CD14-positive monocyte (primary cell): ENCODE results near the gene CCDC142. TPM values are rescaled to one million over a fixed set of nuclear protein-coding genes. Genes with fewer than 3 reads are reported as not detected.

Experiments used
- DNase-seq, 3 donors: peaks; one replicate each; pipeline ENCODE4 v3.0.0-alpha.2; 2011 to 2022
- H2AFZ ChIP-seq: 2 replicates; pipeline ENCODE4 v1.6.0; 2012; ENCODE audit warnings: mild to moderate bottlenecking, low read depth, low read length, inconsistent platforms; ENCODE audit not compliant: insufficient read depth, poor library complexity, severe bottlenecking
- H3K27ac ChIP-seq, 2 donors: 1 replicate in 1 of 2; 2 replicates in 1 of 2; pipeline ENCODE4 v1.5.1; 2012 to 2013; ENCODE audit warnings: low read length in 2 of 2, control low read depth in 1 of 2, inconsistent platforms in 1 of 2, low read depth in 1 of 2, mild to moderate bottlenecking in 1 of 2
- H3K27me3 ChIP-seq, 2 donors: one replicate each; pipeline versions ENCODE4 v1.6.0 to v1.6.1; 2011 to 2013; ENCODE audit warnings: low read length in 2 of 2; ENCODE audit not compliant: control insufficient read depth in 2 of 2, insufficient read depth in 2 of 2
- H3K36me3 ChIP-seq, 2 donors: replicated peaks in 1 of 2; 1 replicate in 1 of 2; 2 replicates in 1 of 2; pipeline versions ENCODE4 v1.5.1 to v1.6.1; 2012 to 2013; ENCODE audit warnings: low read length in 2 of 2, control low read depth in 1 of 2, inconsistent platforms in 1 of 2, mild to moderate bottlenecking in 1 of 2; ENCODE audit not compliant: insufficient read depth in 2 of 2, control insufficient read depth in 1 of 2
- H3K4me1 ChIP-seq, 2 donors: 1 replicate in 1 of 2; 2 replicates in 1 of 2; pipeline versions ENCODE4 v1.5.1 to v1.6.1; 2012 to 2013; ENCODE audit warnings: low read length in 2 of 2, control low read depth in 1 of 2, inconsistent platforms in 1 of 2, mild to moderate bottlenecking in 1 of 2, moderate library complexity in 1 of 2; ENCODE audit not compliant: insufficient read depth in 2 of 2, control insufficient read depth in 1 of 2
- H3K4me2 ChIP-seq: replicated peaks from 2 replicates; pipeline ENCODE3; 2012; ENCODE audit warnings: low read length, moderate library complexity, mild to moderate bottlenecking; ENCODE audit not compliant: poor library complexity, severe bottlenecking; ENCODE audit errors: extremely low read depth
- H3K4me3 ChIP-seq, 3 experiments: fragments of 200-600 bp in 1 of 3; sonication (generic) in 1 of 3; replicated peaks in 1 of 3; 1 replicate in 2 of 3; 2 replicates in 1 of 3; pipeline ENCODE4 v1.5.1; 2011 to 2013; ENCODE audit warnings: low read length in 3 of 3, mild to moderate bottlenecking in 3 of 3, control low read depth in 2 of 3, low read depth in 2 of 3, inconsistent platforms in 1 of 3, moderate library complexity in 1 of 3
- H3K79me2 ChIP-seq: 2 replicates; pipeline ENCODE4 v1.6.0; 2012; ENCODE audit warnings: mild to moderate bottlenecking, control low read depth, inconsistent platforms, low read length, moderate library complexity; ENCODE audit not compliant: insufficient read depth
- H3K9ac ChIP-seq: 2 replicates; pipeline ENCODE4 v1.6.0; 2017; ENCODE audit warnings: low read length, mild to moderate bottlenecking; ENCODE audit not compliant: insufficient read depth, poor library complexity, severe bottlenecking
- H3K9me3 ChIP-seq, 2 donors: replicated peaks in 1 of 2; 1 replicate in 1 of 2; 2 replicates in 1 of 2; pipeline versions ENCODE4 v1.5.1 to v1.6.1; 2012 to 2013; ENCODE audit warnings: low read length in 2 of 2, control low read depth in 1 of 2; ENCODE audit not compliant: control insufficient read depth in 1 of 2, insufficient read depth in 1 of 2
- H4K20me1 ChIP-seq: 2 replicates; pipeline ENCODE4 v1.6.0; 2012; ENCODE audit warnings: mild to moderate bottlenecking, low read length, control low read depth, moderate library complexity; ENCODE audit not compliant: insufficient read depth
- H3K27ac Mint-ChIP-seq, 7 donors: one replicate each; pipeline ENCODE4 v1.8.0; 2020; ENCODE audit warnings: mild to moderate bottlenecking in 7 of 7, mixed read lengths in 7 of 7, moderate library complexity in 6 of 7, inconsistent platforms in 2 of 7
- H3K27me3 Mint-ChIP-seq, 3 donors: one replicate each; pipeline ENCODE4 v1.8.0; 2021 to 2022; ENCODE audit warnings: low read depth in 3 of 3, mild to moderate bottlenecking in 3 of 3, mixed read lengths in 3 of 3, moderate library complexity in 3 of 3, inconsistent platforms in 1 of 3
- H3K36me3 Mint-ChIP-seq, 2 donors: one replicate each; pipeline ENCODE4 v1.8.0; 2020; ENCODE audit warnings: mixed read lengths in 2 of 2, inconsistent platforms in 1 of 2, mild to moderate bottlenecking in 1 of 2
- H3K4me1 Mint-ChIP-seq: one replicate; pipeline ENCODE4 v1.8.0; 2020; ENCODE audit warnings: mild to moderate bottlenecking, mixed read lengths
- H3K4me3 Mint-ChIP-seq, 2 donors: one replicate each; pipeline ENCODE4 v1.8.0; 2020; ENCODE audit warnings: mild to moderate bottlenecking in 2 of 2, mixed read lengths in 2 of 2, moderate library complexity in 1 of 2
- H3K9me3 Mint-ChIP-seq, 7 donors: one replicate each; pipeline ENCODE4 v1.8.0; 2020 to 2022; ENCODE audit warnings: mixed read lengths in 7 of 7, mild to moderate bottlenecking in 6 of 7, moderate library complexity in 6 of 7, inconsistent platforms in 2 of 7
- WGBS: methylation state at CpG from one replicate; pipeline ENCODE4 v1.1.5; 2013; ENCODE audit warnings: missing lambda C conversion rate; ENCODE audit not compliant: insufficient coverage; 5-methylcytosine and 5-hydroxymethylcytosine counted together
- intact Hi-C, 2 donors: fragments of 100-400 bp; cut with micrococcal nuclease; formaldehyde crosslinking; loops; one replicate each; pipeline versions ENCODE4 v1.15.0 to v1.15.1; 2023
- polyA plus RNA-seq, 3 donors: library from polyadenylated mRNA; depleted of rRNA in 1 of 3; unstranded in 2 of 3; stranded (reverse) in 1 of 3; fragments of 300-500 nt in 2 of 3; fragments of >200 nt in 1 of 3; fragmentation: Illumina TruSeq in 2 of 3; gene quantifications; 1 replicate in 2 of 3; 2 replicates in 1 of 3; pipeline ENCODE4 v1.2.3, GENCODE V29; 2012 to 2021
- TF ChIP-seq, protein P1 (sequence below): fragments of 200-600 bp; IDR thresholded peaks from one replicate; pipeline ENCODE4 v1.8.0; 2022; ENCODE audit warnings: antibody characterized with exemption, mild to moderate bottlenecking

CCDC142 gene
- polyA plus RNA-seq, 3 donors, result 2.2 to 15.8 (median 3.7) TPM

DNA sequence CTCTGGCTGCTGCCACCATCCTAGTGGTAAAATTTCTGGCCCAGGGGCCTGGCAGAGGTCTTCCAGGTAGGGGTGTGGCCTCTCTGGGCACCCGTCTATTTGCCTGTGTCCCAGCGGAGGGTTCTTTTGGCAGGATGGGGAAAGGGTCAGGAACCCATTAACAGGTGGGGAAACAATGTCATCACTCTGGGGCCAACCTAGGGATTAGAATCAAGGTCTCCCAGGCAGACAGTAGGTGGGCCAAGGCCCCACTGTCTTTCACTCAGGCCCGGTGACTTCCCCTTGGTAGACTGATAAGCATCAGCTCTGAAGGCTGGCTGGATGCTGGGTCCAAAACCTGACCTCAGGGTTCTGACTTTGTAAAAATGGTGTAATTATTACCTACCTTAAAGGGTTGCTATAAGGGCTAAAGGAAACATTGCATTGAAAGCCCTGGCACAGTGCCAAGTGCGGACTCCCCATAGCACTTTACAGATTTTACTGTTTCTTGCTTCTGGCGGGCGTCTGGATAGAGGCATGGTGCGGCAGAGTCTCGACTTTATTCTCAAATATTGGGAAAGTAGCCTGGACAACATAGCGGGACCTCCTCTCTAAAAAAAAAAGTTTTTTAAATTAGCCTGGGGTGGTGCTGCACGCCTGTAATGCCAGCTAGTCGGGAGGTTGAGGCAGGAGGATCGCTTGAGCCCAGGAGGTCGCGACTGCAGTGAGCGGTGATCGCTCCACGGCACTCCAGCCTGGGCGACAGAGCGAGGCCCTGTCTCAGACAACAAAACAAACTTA, 14.4 kb upstream of the CCDC142 start:
- Histone ChIP-seq H3K36me3 (peaks cover 20 to 25% of the 10 kb centered on the region in 2 donors), H3K9me3 (peaks cover 0 to 20% of the 10 kb centered on the region in 2 donors), H4K20me1 (no peaks in the 10 kb centered on the region), H3K27ac (no peak overlapping the region), H3K27me3 (peaks cover 51 to 63% of the 10 kb centered on the region in 2 donors), H3K4me1 (peaks cover 30 to 31% of the 10 kb centered on the region in 2 donors), H2AFZ (peak overlapping the region; percentile 90), H3K4me3 (peak overlapping the region in 1 of 3 experiments; percentile 79), H3K79me2 (no peaks in the 10 kb centered on the region), H3K9ac (no peak overlapping the region), H3K4me2 (peak overlapping the region; percentile 87)
- Mint-ChIP-seq H3K36me3 (peaks cover 52 to 60% of the 10 kb centered on the region in 2 donors), H3K4me3 (peak overlapping the region; percentile 76 to 97), H3K27me3 (peaks cover 57 to 68% (median 64%) of the 10 kb centered on the region in 3 donors), H3K27ac (peak overlapping the region in 1 of 7 donors; percentile 24), H3K4me1 (peaks cover 32% of the 10 kb centered on the region), H3K9me3 (peaks cover 0 to 27% (median 4%) of the 10 kb centered on the region in 7 donors)
- intact Hi-C loops, result no loop called here
- no peak for DNase-seq
- WGBS, result 83% methylated on average over 5 of the region's 19 CpGs
- TF ChIP-seq, protein P1, sequence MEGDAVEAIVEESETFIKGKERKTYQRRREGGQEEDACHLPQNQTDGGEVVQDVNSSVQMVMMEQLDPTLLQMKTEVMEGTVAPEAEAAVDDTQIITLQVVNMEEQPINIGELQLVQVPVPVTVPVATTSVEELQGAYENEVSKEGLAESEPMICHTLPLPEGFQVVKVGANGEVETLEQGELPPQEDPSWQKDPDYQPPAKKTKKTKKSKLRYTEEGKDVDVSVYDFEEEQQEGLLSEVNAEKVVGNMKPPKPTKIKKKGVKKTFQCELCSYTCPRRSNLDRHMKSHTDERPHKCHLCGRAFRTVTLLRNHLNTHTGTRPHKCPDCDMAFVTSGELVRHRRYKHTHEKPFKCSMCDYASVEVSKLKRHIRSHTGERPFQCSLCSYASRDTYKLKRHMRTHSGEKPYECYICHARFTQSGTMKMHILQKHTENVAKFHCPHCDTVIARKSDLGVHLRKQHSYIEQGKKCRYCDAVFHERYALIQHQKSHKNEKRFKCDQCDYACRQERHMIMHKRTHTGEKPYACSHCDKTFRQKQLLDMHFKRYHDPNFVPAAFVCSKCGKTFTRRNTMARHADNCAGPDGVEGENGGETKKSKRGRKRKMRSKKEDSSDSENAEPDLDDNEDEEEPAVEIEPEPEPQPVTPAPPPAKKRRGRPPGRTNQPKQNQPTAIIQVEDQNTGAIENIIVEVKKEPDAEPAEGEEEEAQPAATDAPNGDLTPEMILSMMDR, result no peak

DNA sequence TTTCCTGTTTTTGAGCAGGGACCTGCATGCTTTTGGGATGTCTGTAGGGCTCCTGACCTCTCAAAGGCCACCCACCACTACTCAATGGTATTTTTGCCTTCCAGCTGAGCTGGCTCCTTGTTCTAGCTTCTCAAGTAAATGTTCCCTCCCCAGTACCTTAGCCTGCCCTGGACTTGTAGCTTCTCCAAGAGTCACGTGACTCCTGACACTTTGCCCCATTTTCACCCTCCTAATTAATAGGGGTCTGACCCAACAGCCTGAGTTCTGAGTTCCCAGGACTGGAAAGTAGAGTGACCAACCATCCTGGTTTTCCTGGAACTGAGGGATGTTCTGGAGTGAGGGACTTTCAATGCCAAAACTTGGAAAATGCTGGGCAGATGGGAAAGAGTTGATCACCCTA, 12.6 kb upstream of the CCDC142 start:
- H3K9ac ChIP-seq, result no peak overlapping the region
- no CpG with 5 or more reads among the region's 1 CpG for WGBS
- peaks cover 64 to 66% of the 10 kb centered on the region in 2 donors for H3K36me3 Mint-ChIP-seq
- H3K27ac ChIP-seq, result no peak overlapping the region
- DNase-seq, result no peak
- peaks cover 26% of the 10 kb centered on the region for H3K4me1 Mint-ChIP-seq
- H3K27me3 Mint-ChIP-seq, result peaks cover 41 to 50% (median 47%) of the 10 kb centered on the region in 3 donors
- peaks cover 26 to 28% of the 10 kb centered on the region in 2 donors for H3K4me1 ChIP-seq
- H3K9me3 ChIP-seq, result peaks cover 0 to 20% of the 10 kb centered on the region in 2 donors
- H2AFZ ChIP-seq, result no peak overlapping the region
- TF ChIP-seq, protein P1, result no peak
- H3K4me3 ChIP-seq, result no peak overlapping the region
- H3K4me2 ChIP-seq, result no peak overlapping the region
- peak overlapping the region in 1 of 2 donors; percentile 24 for H3K4me3 Mint-ChIP-seq
- intact Hi-C loops, result no loop called here
- H3K27me3 ChIP-seq, result peaks cover 35 to 46% of the 10 kb centered on the region in 2 donors
- peaks cover 38 to 43% of the 10 kb centered on the region in 2 donors for H3K36me3 ChIP-seq
- peaks cover 0 to 21% (median 3%) of the 10 kb centered on the region in 7 donors for H3K9me3 Mint-ChIP-seq
- no peak overlapping the region for H3K27ac Mint-ChIP-seq
- no peaks in the 10 kb centered on the region for H4K20me1 ChIP-seq
- no peaks in the 10 kb centered on the region for H3K79me2 ChIP-seq
